ENCODE measurements around the gene ANP32D.
"Not testable (repeated sequence)": the region's sequence is repeated elsewhere in the genome, so short reads cannot be mapped to it uniquely, and the experiment has no call there.

ANP32D gene

DNA sequence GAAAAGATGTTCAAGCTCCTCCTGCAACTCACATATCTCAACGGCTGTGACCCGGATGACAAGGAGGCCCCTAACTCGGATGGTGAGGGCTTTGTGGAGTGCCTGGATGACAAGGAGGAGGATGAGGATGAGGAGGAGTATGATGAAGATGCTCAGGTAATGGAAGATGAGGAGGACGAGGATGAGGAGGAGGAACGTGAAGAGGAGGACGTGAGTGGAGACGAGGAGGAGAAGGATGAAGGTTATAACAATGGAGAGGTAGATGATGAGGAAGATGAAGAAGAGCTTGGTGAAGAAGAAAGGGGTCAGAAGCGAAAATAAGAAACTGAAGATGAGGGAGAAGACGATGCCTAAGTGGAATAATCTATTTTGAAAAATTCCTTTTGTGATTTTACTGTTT is 702 bp downstream of the ANP32D start:
- in situ Hi-C loops (cut with MboI; ENCODE audit: low sequenced_read_pairs, unreplicated experiment): no loop called here

GRCh38 chr12:48474497-48474896 is 2.1 kb downstream of the ANP32D start:
- in situ Hi-C loops (cut with MboI; ENCODE audit: low sequenced_read_pairs, unreplicated experiment); DNase-seq (ENCODE audit: low spot score): not testable (repeated sequence)

More for the DNA sequence above, 702 bp downstream of the ANP32D start:
- DNase-seq (ENCODE audit: low spot score): no peak
- TF ChIP-seq, protein P1, sequence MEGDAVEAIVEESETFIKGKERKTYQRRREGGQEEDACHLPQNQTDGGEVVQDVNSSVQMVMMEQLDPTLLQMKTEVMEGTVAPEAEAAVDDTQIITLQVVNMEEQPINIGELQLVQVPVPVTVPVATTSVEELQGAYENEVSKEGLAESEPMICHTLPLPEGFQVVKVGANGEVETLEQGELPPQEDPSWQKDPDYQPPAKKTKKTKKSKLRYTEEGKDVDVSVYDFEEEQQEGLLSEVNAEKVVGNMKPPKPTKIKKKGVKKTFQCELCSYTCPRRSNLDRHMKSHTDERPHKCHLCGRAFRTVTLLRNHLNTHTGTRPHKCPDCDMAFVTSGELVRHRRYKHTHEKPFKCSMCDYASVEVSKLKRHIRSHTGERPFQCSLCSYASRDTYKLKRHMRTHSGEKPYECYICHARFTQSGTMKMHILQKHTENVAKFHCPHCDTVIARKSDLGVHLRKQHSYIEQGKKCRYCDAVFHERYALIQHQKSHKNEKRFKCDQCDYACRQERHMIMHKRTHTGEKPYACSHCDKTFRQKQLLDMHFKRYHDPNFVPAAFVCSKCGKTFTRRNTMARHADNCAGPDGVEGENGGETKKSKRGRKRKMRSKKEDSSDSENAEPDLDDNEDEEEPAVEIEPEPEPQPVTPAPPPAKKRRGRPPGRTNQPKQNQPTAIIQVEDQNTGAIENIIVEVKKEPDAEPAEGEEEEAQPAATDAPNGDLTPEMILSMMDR (IDR thresholded peaks at IDR 0.05; ENCODE audit: borderline replicate concordance, control extremely low read depth, extremely low read depth, insufficient read depth, missing control alignments): no peak

DNA sequence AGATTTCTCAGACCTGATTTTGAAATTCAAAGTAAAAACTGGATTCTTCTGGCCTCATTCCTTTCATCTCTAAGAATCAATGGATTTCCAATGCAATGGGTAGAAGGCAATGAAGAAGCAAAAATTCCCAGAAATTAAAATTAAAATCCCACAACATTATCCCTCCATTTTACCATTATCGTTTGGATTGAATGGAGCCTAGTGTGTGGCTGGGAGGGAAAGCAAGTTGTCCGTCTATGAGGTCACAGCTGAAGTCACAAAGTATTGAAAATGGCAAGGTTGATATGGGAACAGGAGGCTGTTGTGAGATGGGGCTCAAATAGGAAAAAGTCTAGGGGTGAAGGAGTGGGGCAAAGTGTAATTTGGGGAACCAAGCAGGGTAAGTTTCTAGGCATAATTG is 9.8 kb downstream of the ANP32D start, which contains the start of gene C12orf54:
Gene C12orf54 (plus strand): TSS at position 301 of the 400 bp plus-strand sequence. CDS start 799 bp downstream, outside the sequence.
- DNase-seq (ENCODE audit: low spot score): no peak
- TF ChIP-seq, protein P1 (IDR thresholded peaks at IDR 0.05; ENCODE audit: borderline replicate concordance, control extremely low read depth, extremely low read depth, insufficient read depth, missing control alignments): no peak
- in situ Hi-C loops (cut with MboI; ENCODE audit: low sequenced_read_pairs, unreplicated experiment): no loop called here

GRCh38 chr12:48482930-48483329 is 10.6 kb downstream of the ANP32D start:
- TF ChIP-seq, protein P1 (IDR thresholded peaks at IDR 0.05; ENCODE audit: borderline replicate concordance, control extremely low read depth, extremely low read depth, insufficient read depth, missing control alignments): no peak
- no peak for DNase-seq (ENCODE audit: low spot score)
- in situ Hi-C loops (cut with MboI; ENCODE audit: low sequenced_read_pairs, unreplicated experiment): no loop called here

DNA sequence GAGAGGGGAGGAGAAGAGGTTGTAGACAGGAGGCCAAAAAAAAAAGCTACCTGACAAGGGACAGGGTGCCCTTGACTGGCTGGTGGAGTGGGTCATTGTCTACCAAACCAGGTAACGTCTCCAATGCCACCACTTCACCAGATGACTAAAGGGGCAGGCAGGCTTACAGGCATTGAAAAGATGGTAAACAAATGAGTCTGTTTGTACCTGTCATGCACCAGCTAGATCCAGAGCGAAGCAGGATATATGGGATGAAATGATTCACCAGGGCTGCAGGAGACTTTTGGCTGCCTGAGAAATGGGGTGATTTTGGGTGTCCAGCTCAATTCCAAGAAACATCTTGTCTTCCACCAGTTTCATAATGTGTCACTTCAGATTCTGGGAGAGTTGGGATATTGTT is 13.9 kb downstream of the ANP32D start:
- TF ChIP-seq, protein P1 (IDR thresholded peaks at IDR 0.05; ENCODE audit: borderline replicate concordance, control extremely low read depth, extremely low read depth, insufficient read depth, missing control alignments): no peak
- no peak for DNase-seq (ENCODE audit: low spot score)
- in situ Hi-C loops (cut with MboI; ENCODE audit: low sequenced_read_pairs, unreplicated experiment): no loop called here

- DNase-seq (ENCODE audit: low spot score): no peak
- TF ChIP-seq, protein P1 (IDR thresholded peaks at IDR 0.05; ENCODE audit: borderline replicate concordance, control extremely low read depth, extremely low read depth, insufficient read depth, missing control alignments): no peak
- in situ Hi-C loops (cut with MboI; ENCODE audit: low sequenced_read_pairs, unreplicated experiment): no loop called here
Measured at GRCh38 chr12:48486679-48487078, 14.3 kb downstream of the ANP32D start.

DNA sequence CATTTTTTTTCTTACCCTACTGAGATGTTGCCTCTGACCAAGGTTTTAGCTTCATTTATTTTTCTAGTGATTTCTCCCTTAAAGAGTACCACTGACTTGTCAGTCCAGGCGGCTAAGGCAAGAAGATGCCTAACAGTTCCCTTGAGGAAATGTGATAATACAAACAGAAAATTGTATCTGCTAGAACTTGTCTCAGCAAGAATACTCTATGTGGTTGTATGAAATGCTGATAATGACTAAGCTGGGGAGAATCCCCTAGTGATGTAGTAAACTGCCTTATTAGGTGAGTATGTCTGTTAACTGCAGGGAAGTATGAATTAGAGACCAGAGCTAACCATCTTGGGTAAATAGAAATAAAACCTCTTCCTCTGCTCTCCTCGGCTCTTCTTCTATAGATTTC is 16.7 kb downstream of the ANP32D start:
- TF ChIP-seq, protein P1 (IDR thresholded peaks at IDR 0.05; ENCODE audit: borderline replicate concordance, control extremely low read depth, extremely low read depth, insufficient read depth, missing control alignments): no peak
- in situ Hi-C loops (cut with MboI; ENCODE audit: low sequenced_read_pairs, unreplicated experiment): no loop called here
- peak; percentile 53 for DNase-seq (ENCODE audit: low spot score)

DNA sequence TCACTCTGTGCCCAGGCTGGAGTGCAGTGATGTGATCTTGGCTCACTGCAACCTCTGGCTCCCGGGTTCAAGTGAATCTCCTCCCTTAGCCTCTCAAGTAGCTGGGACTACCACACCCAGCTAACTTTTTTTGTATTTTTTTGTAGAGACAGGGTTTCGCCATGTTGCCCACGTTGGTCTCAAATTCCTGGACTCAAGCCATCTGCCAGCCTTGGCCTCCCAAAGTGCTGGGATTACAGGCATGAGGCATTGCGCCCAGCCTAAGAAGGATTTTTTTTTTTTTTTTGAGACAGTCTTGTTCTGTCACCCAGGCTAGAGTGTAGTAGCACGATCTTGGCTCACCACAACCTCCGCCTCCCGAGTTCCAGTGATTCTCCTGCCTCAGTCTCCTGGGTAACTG is 17.1 kb downstream of the ANP32D start:
- DNase-seq (ENCODE audit: low spot score); in situ Hi-C loops (cut with MboI; ENCODE audit: low sequenced_read_pairs, unreplicated experiment): not testable (repeated sequence)

GRCh38 chr12:48500281-48500680 is 27.9 kb downstream of the ANP32D start:
- DNase-seq (ENCODE audit: low spot score); in situ Hi-C loops (cut with MboI; ENCODE audit: low sequenced_read_pairs, unreplicated experiment): not testable (repeated sequence)

DNA sequence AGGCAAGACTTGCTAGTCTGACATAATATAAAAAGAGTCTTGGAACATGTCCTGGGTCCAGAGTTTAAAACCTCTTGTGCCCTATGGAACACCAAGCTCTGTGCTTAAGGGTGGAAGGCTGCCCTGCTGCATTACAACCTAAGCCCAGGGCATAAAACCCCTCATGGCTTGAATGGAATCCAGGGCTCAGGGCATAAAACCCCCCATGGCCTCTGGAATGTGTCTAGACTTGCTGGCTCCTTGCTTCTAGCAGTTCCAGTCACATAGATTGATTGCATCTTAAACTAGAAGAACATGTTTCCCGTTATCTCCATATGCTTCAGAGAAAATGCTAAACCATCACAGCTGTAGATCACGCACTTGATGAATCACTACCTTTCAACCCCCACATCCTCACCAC is 34.5 kb downstream of the ANP32D start:
- DNase-seq (ENCODE audit: low spot score); in situ Hi-C loops (cut with MboI; ENCODE audit: low sequenced_read_pairs, unreplicated experiment): not testable (repeated sequence)

Measured in GM13976 (cell line).